Uterus (tissue), 2 donors: ENCODE data around the gene FJX1.
"Not testable (repeated sequence)": the region's sequence is repeated elsewhere in the genome, so short reads cannot be mapped to it uniquely, and the experiment has no call there.

ENCODE experiments used
- POLR2A ChIP-seq, 2 donors: fragments of 450-650 bp; IDR thresholded peaks; one replicate each; pipeline ENCODE4 v1.6.1; 2016; ENCODE audit warnings: antibody characterized with exemption in 2 of 2, mild to moderate bottlenecking in 1 of 2, moderate library complexity in 1 of 2
- TF ChIP-seq, protein P1 (sequence below), 4 experiments: fragments of 200-600 bp in 2 of 4; fragments of 450-650 bp in 2 of 4; sonication (generic) in 2 of 4; IDR thresholded peaks; one replicate each; pipeline ENCODE4 v1.5.1; 2016 to 2019; ENCODE audit warnings: antibody characterized with exemption in 4 of 4, mild to moderate bottlenecking in 2 of 4, moderate library complexity in 1 of 4

DNA sequence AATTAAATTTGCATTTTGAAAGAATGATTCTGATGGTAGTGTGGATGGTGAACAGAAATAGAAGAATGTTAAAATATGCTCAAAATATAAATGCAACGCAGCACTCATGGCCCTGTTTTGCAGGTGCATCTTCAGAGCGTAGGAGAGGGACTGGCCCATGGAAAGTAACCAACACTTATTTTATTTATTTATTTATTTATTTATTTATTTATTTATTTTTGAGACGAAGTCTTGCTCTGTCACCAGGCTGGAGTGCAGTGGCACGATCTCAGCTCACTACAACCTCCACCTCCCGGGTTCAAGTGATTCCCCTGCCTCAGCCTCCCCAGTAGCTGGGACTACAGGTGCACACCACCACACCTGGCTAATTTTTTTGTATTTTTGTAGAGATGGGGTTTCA lies 34.5 kb downstream of the FJX1 start:
- TF ChIP-seq, protein P1, sequence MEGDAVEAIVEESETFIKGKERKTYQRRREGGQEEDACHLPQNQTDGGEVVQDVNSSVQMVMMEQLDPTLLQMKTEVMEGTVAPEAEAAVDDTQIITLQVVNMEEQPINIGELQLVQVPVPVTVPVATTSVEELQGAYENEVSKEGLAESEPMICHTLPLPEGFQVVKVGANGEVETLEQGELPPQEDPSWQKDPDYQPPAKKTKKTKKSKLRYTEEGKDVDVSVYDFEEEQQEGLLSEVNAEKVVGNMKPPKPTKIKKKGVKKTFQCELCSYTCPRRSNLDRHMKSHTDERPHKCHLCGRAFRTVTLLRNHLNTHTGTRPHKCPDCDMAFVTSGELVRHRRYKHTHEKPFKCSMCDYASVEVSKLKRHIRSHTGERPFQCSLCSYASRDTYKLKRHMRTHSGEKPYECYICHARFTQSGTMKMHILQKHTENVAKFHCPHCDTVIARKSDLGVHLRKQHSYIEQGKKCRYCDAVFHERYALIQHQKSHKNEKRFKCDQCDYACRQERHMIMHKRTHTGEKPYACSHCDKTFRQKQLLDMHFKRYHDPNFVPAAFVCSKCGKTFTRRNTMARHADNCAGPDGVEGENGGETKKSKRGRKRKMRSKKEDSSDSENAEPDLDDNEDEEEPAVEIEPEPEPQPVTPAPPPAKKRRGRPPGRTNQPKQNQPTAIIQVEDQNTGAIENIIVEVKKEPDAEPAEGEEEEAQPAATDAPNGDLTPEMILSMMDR (IDR thresholded peaks at IDR 0.05), result not testable (repeated sequence)
- not testable (repeated sequence) for TF ChIP-seq POLR2A (IDR thresholded peaks at IDR 0.05)
